DMS79 treated with DMSO at 0.1 percent for 48 hours (cell line): ENCODE results near the gene CXCL5.
"Not testable (repeated sequence)": the region's sequence is repeated elsewhere in the genome, so short reads cannot be mapped to it uniquely, and the experiment has no call there.

Source experiments
- DNase-seq: peaks from one replicate; lab custom pipeline; 2025; lab: John Stamatoyannopoulos, UW

Gene CXCL5

GRCh38 chr4:73970945-73971344 lies 27.5 kb downstream of the CXCL5 start:
- DNase-seq = no peak

- DNase-seq = no peak
Measured at GRCh38 chr4:73970011-73970410, 28.5 kb downstream of the CXCL5 start.

- no peak for DNase-seq
Measured at GRCh38 chr4:73967866-73968265, 30.6 kb downstream of the CXCL5 start.

GRCh38 chr4:73964862-73965611 lies 33.4 kb downstream of the CXCL5 start:
- no peak for DNase-seq

- no peak for DNase-seq
Measured at GRCh38 chr4:73962724-73963123, 35.8 kb downstream of the CXCL5 start.

GRCh38 chr4:73959041-73959440 lies 39.4 kb downstream of the CXCL5 start:
- not testable (repeated sequence) for DNase-seq

GRCh38 chr4:73952352-73952751 lies 46.1 kb downstream of the CXCL5 start:
- no peak for DNase-seq

GRCh38 chr4:73950376-73950920 lies 48.0 kb downstream of the CXCL5 start:
- DNase-seq = not testable (repeated sequence)

GRCh38 chr4:73948990-73949706 lies 49.3 kb downstream of the CXCL5 start:
- no peak for DNase-seq

GRCh38 chr4:73948291-73948690 lies 50.2 kb downstream of the CXCL5 start:
- DNase-seq = no peak

GRCh38 chr4:73947239-73947985 lies 51.1 kb downstream of the CXCL5 start:
- DNase-seq = peak; percentile 8

GRCh38 chr4:73945674-73946449 lies 52.6 kb downstream of the CXCL5 start:
- DNase-seq = peak; percentile 55
